Endothelial cell of umbilical vein (primary cell): Measurements from ENCODE around the gene TUBB4A. TPM values are rescaled to one million over a fixed set of nuclear protein-coding genes. Genes with fewer than 3 reads are reported as not detected.

ENCODE experiments used
- BruUV-seq: library from RNA; stranded (reverse); fragments of 400-500 nt; replicated peaks from 2 replicates; lab custom pipeline; 2021; lab: Mats Ljungman, UMichigan
- CTCF ChIA-PET: fragments of 300-600, 350-600 bp; sonication (Branson Sonifier 250); formaldehyde crosslinking; loops from one replicate; lab custom pipeline; 2021; ENCODE audit warnings: antibody characterized with exemption, inconsistent platforms; lab: Charles Lee
- POLR2A ChIA-PET: fragments of 300-600, 350-600 bp; sonication (Branson Sonifier 250); formaldehyde crosslinking; loops from one replicate; lab custom pipeline; 2021; ENCODE audit warnings: antibody characterized with exemption, inconsistent platforms; lab: Charles Lee
- DNase-seq: peaks from one replicate; pipeline ENCODE4 v3.0.0-alpha.2; 2011; ENCODE audit warnings: low read depth, low spot score
- FAIRE-seq: peaks from 2 replicates; lab custom pipeline; 2011; peaks lifted over from hg19 to GRCh38; lab: Jason Lieb, UNC
- H2AFZ ChIP-seq: 2 replicates; pipeline ENCODE4 v1.6.0; 2012; ENCODE audit warnings: low read depth, low read length, control low read depth, inconsistent platforms
- H3K27ac ChIP-seq: 2 replicates; pipeline ENCODE4 v1.5.1; 2011; ENCODE audit warnings: low read depth, mild to moderate bottlenecking, control low read depth, low read length, moderate library complexity; ENCODE audit not compliant: insufficient read depth
- H3K27me3 ChIP-seq, 2 experiments: 2 replicates each; pipeline versions ENCODE4 v1.6.0 to v1.6.1; 2011; ENCODE audit warnings: low read length in 2 of 2, mixed read lengths in 1 of 2; ENCODE audit not compliant: control insufficient read depth in 2 of 2, insufficient read depth in 2 of 2
- H3K36me3 ChIP-seq, 2 experiments: 2 replicates in 1 of 2; 3 replicates in 1 of 2; pipeline ENCODE4 v1.5.1; 2011; ENCODE audit warnings: low read length in 2 of 2, mild to moderate bottlenecking in 1 of 2, moderate library complexity in 1 of 2; ENCODE audit not compliant: control insufficient read depth in 2 of 2, insufficient read depth in 2 of 2; ENCODE audit errors: extremely low read depth in 1 of 2
- H3K4me1 ChIP-seq: 3 replicates; pipeline ENCODE4 v1.5.1; 2011; ENCODE audit warnings: mild to moderate bottlenecking, low read length; ENCODE audit not compliant: control insufficient read depth, insufficient read depth; ENCODE audit errors: extremely low read depth
- H3K4me2 ChIP-seq: 2 replicates; pipeline ENCODE4 v1.6.1; 2011; ENCODE audit warnings: low read length, control low read depth, mixed read lengths; ENCODE audit not compliant: insufficient read depth
- H3K4me3 ChIP-seq, 3 experiments: fragments of 200-600 bp in 1 of 3; sonication (generic), shearing (Covaris generic) in 1 of 3; replicated peaks in 1 of 3; 2 replicates each; pipeline ENCODE4 v1.5.1; 2011 to 2016; ENCODE audit warnings: control low read depth in 3 of 3, low read length in 3 of 3, mild to moderate bottlenecking in 2 of 3, inconsistent platforms in 1 of 3, low read depth in 1 of 3, moderate library complexity in 1 of 3; ENCODE audit not compliant: insufficient read depth in 1 of 3
- H3K79me2 ChIP-seq: 2 replicates; pipeline ENCODE4 v1.6.0; 2012; ENCODE audit warnings: low read length, inconsistent platforms; ENCODE audit not compliant: control insufficient read depth, insufficient read depth
- H3K9ac ChIP-seq: replicated peaks from 2 replicates; pipeline ENCODE3; 2011; ENCODE audit warnings: low read length, control low read depth; ENCODE audit not compliant: insufficient read depth; ENCODE audit errors: extremely low read depth
- H3K9me1 ChIP-seq: replicated peaks from 3 replicates; pipeline ENCODE4 v1.6.0; 2011; ENCODE audit warnings: mild to moderate bottlenecking, low read length; ENCODE audit not compliant: control insufficient read depth, insufficient read depth; ENCODE audit errors: extremely low read depth
- H3K9me3 ChIP-seq: replicated peaks from 2 replicates; pipeline ENCODE4 v1.5.1; 2012; ENCODE audit warnings: low read length, inconsistent platforms; ENCODE audit not compliant: control insufficient read depth, insufficient read depth
- H4K20me1 ChIP-seq: replicated peaks from 2 replicates; pipeline ENCODE3; 2011; ENCODE audit warnings: mild to moderate bottlenecking, low read length; ENCODE audit not compliant: control insufficient read depth, insufficient read depth; ENCODE audit errors: extremely low read depth
- CTCF ChIP-seq, 2 donors: IDR thresholded peaks; 1 replicate in 1 of 2; 2 replicates in 1 of 2; pipeline ENCODE4 v1.5.1; 2011; ENCODE audit warnings: low read length in 2 of 2, mild to moderate bottlenecking in 2 of 2, moderate library complexity in 2 of 2, control low read depth in 1 of 2, inconsistent platforms in 1 of 2, low read depth in 1 of 2; ENCODE audit not compliant: insufficient read depth in 1 of 2; ENCODE audit errors: extremely low read depth in 1 of 2
- EZH2 ChIP-seq: IDR thresholded peaks from 2 replicates; pipeline ENCODE4 v1.6.1; 2012; ENCODE audit warnings: borderline replicate concordance, low read depth, mild to moderate bottlenecking, moderate library complexity, low read length, inconsistent platforms; ENCODE audit not compliant: severe bottlenecking
- FOS ChIP-seq: IDR thresholded peaks from 2 replicates; pipeline ENCODE4 v1.6.1; 2011; ENCODE audit warnings: mild to moderate bottlenecking, low read length, moderate library complexity, borderline replicate concordance; ENCODE audit not compliant: insufficient read depth
- GATA2 ChIP-seq: IDR thresholded peaks from 2 replicates; pipeline ENCODE4 v1.7.0; 2011; ENCODE audit warnings: low read depth, mild to moderate bottlenecking, moderate library complexity, mixed read lengths, low read length; ENCODE audit not compliant: insufficient read length, insufficient read depth
- JUN ChIP-seq: IDR thresholded peaks from 2 replicates; pipeline ENCODE4 v1.6.1; 2011; ENCODE audit warnings: borderline replicate concordance, low read depth; ENCODE audit not compliant: insufficient read length, insufficient read depth
- MAX ChIP-seq: IDR thresholded peaks from 2 replicates; pipeline ENCODE4 v1.6.1; 2011; ENCODE audit not compliant: insufficient read depth, insufficient read length
- MYC ChIP-seq: IDR thresholded peaks from one replicate; pipeline ENCODE4 v1.6.1; 2011; ENCODE audit warnings: mild to moderate bottlenecking, low read depth, low read length
- POLR2A ChIP-seq: IDR thresholded peaks from 2 replicates; pipeline ENCODE4 v1.6.1; 2012; ENCODE audit warnings: low read depth, mild to moderate bottlenecking, control low read depth, low read length
- POLR2AphosphoS5 ChIP-seq: IDR thresholded peaks from 2 replicates; pipeline ENCODE4 v1.6.1; 2012; ENCODE audit warnings: low read depth, mild to moderate bottlenecking, control low read depth, low read length, moderate library complexity; ENCODE audit not compliant: insufficient read depth
- dilution Hi-C: fragments of 300-500 bp; cut with MboI; formaldehyde crosslinking; loops from one replicate; pipeline ENCODE4 v1.15.0; 2019; ENCODE audit warnings: low sequenced_read_pairs; ENCODE audit not compliant: extremely low pct_ligation_motif_present
- intact Hi-C: fragments of 100-400 bp; cut with micrococcal nuclease; formaldehyde crosslinking; loops from one replicate; pipeline ENCODE4 v1.10.0; 2022
- polyA plus RNA-seq, 4 experiments: library from polyadenylated mRNA; depleted of rRNA in 3 of 4; stranded (reverse) in 3 of 4; unstranded in 1 of 4; fragments of >200 nt; gene quantifications; 2 replicates each; pipeline versions ENCODE4 v1.2.1 to v1.2.3, GENCODE V29; 2011 to 2012; ENCODE audit warnings: missing spikeins in 1 of 4
- total RNA-seq: library from RNA; stranded (reverse); gene quantifications from 2 replicates; pipeline ENCODE4 v1.2.3, GENCODE V29; 2021

The TUBB4A gene
- total and polyA plus RNA-seq, 2 donors (not counting 3 experiments of a cell fraction or from before 2014, with no cell fraction given): not detected

GRCh38 chr19:6482343-6482686 lies 19.8 kb downstream of the TUBB4A start:
- no peak overlapping the region for H2AFZ ChIP-seq
- H3K9me3 ChIP-seq: no peaks in the 10 kb centered on the region
- H3K4me2 ChIP-seq: no peak overlapping the region
- H3K9me1 ChIP-seq: no peaks in the 10 kb centered on the region
- no peaks in the 10 kb centered on the region for H3K36me3 ChIP-seq
- no peak overlapping the region for H3K27ac ChIP-seq
- ChIA-PET POLR2A (no interaction called here), CTCF (interaction anchor here (0.7 to 2.4 kb wide), 6 partner anchors 8 to 381 kb away, joined by 3 to 7 read pairs (median 3); no protein-coding TSS in a partner anchor)
- intact Hi-C loops: loop anchor here (2.0 kb wide), 1 partner anchor 380 kb away; no protein-coding TSS in a partner anchor
- dilution Hi-C loops: no loop called here
- no peaks in the 10 kb centered on the region for H3K4me1 ChIP-seq
- H3K27me3 ChIP-seq: no peaks in the 10 kb centered on the region
- DNase-seq: no peak
- H3K9ac ChIP-seq: no peak overlapping the region
- H4K20me1 ChIP-seq: no peaks in the 10 kb centered on the region
- TF ChIP-seq CTCF (IDR thresholded peaks at IDR 0.05; ENCODE audit: extremely low read depth in 1 of 2, insufficient read depth in 1 of 2, low read depth in 1 of 2, low read length in 2 of 2): no peak
- no peak for TF ChIP-seq POLR2AphosphoS5
- no peak for TF ChIP-seq JUN
- no peak for TF ChIP-seq FOS
- no peak for TF ChIP-seq MAX
- TF ChIP-seq EZH2: no peak
- TF ChIP-seq MYC: no peak
- TF ChIP-seq GATA2: no peak
- TF ChIP-seq POLR2A: no peak
- no TSS peak for BruUV-seq
- no peaks in the 10 kb centered on the region for H3K79me2 ChIP-seq
- no peak for FAIRE-seq
- H3K4me3 ChIP-seq: no peak overlapping the region
